HG03558 (cell line): Measurements from ENCODE around the gene PLEKHA5.
"Not testable (repeated sequence)": the region's sequence is repeated elsewhere in the genome, so short reads cannot be mapped to it uniquely, and the experiment has no call there.

ENCODE experiments used
- ATAC-seq: cut with Tn5 transposase; IDR thresholded peaks from one replicate; pipeline ENCODE4 v1.9.1; 2021; ENCODE audit warnings: moderate number of reproducible peaks; ENCODE audit not compliant: unreplicated experiment; ENCODE audit errors: extremely low read depth

Gene PLEKHA5

GRCh38 chr12:19129486-19130223 is at the start of gene PLEKHA5:
Gene PLEKHA5 (plus strand): TSS chr12:19129733. CDS start chr12:19129800, 67 bp downstream.
- ATAC-seq = no peak

- ATAC-seq = no peak
These were observed 48.6 kb upstream of the PLEKHA5 start for GRCh38 chr12:19080918-19081317.

GRCh38 chr12:19082365-19082911 is 47.1 kb upstream of the PLEKHA5 start:
- no peak for ATAC-seq

- no peak for ATAC-seq
These were observed 45.0 kb upstream of the PLEKHA5 start for GRCh38 chr12:19084547-19084946.

GRCh38 chr12:19085090-19085489 is 44.4 kb upstream of the PLEKHA5 start:
- no peak for ATAC-seq

GRCh38 chr12:19088606-19089005 is 40.9 kb upstream of the PLEKHA5 start:
- ATAC-seq = no peak

GRCh38 chr12:19092482-19092881 is 37.1 kb upstream of the PLEKHA5 start:
- not testable (repeated sequence) for ATAC-seq

GRCh38 chr12:19093218-19093617 is 36.3 kb upstream of the PLEKHA5 start:
- no peak for ATAC-seq

GRCh38 chr12:19095331-19095730 is 34.2 kb upstream of the PLEKHA5 start:
- no peak for ATAC-seq

- no peak for ATAC-seq
These were observed 33.6 kb upstream of the PLEKHA5 start for GRCh38 chr12:19095756-19096480.

- ATAC-seq = no peak
These were observed 24.1 kb upstream of the PLEKHA5 start for GRCh38 chr12:19105463-19105862.

- ATAC-seq = no peak
These were observed 21.8 kb upstream of the PLEKHA5 start for GRCh38 chr12:19107750-19108149.

GRCh38 chr12:19110221-19110940 is 19.2 kb upstream of the PLEKHA5 start:
- ATAC-seq = no peak

GRCh38 chr12:19113464-19113863 is 16.1 kb upstream of the PLEKHA5 start:
- ATAC-seq = no peak

GRCh38 chr12:19115285-19115684 is 14.2 kb upstream of the PLEKHA5 start:
- ATAC-seq = no peak

- no peak for ATAC-seq
These were observed 10.1 kb upstream of the PLEKHA5 start for GRCh38 chr12:19119440-19119839.

GRCh38 chr12:19120795-19121194 is 8.7 kb upstream of the PLEKHA5 start:
- no peak for ATAC-seq

- ATAC-seq = no peak
These were observed 8.0 kb upstream of the PLEKHA5 start for GRCh38 chr12:19121449-19122018.

- no peak for ATAC-seq
These were observed 4.2 kb upstream of the PLEKHA5 start for GRCh38 chr12:19125325-19125724.

- ATAC-seq = no peak
These were observed 2.3 kb upstream of the PLEKHA5 start for GRCh38 chr12:19127270-19127669.
